IMR-90 (cell line): ENCODE data around the gene HSH2D.

Source experiments
- FOS ChIP-seq: fragments of 150-350 bp; IDR thresholded peaks from 2 replicates; pipeline ENCODE4 v1.6.1; 2016; ENCODE audit warnings: low read depth, low read length
- MXI1 ChIP-seq: IDR thresholded peaks from 2 replicates; pipeline ENCODE4 v1.6.1; 2012; ENCODE audit warnings: low read depth, mild to moderate bottlenecking, low read length, moderate library complexity, borderline replicate concordance
- RAD21 ChIP-seq: IDR thresholded peaks from 2 replicates; pipeline ENCODE4 v1.6.1; 2012; ENCODE audit warnings: low read length, improper control_type of control experiment
- TF ChIP-seq, protein P1 (sequence below): conservative IDR thresholded peaks from 2 replicates; pipeline ENCODE4 v1.5.1; 2012; ENCODE audit warnings: mild to moderate bottlenecking, low read depth, low read length, improper control_type of control experiment

DNA sequence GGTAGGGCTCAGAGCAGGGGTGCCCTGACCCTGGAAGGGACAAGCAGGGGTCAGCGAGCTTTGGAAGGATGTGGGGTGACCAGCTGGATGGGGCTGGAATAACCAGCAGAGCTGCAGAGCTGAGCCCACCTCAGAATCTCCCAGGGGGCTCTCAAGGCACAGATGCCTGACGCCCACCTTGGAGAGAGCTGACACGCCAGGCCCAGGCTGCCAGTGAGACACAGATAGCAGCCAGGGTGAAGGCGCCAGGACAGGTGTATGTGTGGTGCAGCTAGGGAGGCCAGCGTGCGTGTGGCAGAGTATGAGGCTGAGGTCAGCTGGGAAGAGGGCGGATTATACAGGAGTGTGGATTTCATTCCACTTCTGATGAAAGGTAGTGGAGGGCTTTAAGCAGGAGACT lies 63.2 kb downstream of the HSH2D start:
- TF ChIP-seq, protein P1, sequence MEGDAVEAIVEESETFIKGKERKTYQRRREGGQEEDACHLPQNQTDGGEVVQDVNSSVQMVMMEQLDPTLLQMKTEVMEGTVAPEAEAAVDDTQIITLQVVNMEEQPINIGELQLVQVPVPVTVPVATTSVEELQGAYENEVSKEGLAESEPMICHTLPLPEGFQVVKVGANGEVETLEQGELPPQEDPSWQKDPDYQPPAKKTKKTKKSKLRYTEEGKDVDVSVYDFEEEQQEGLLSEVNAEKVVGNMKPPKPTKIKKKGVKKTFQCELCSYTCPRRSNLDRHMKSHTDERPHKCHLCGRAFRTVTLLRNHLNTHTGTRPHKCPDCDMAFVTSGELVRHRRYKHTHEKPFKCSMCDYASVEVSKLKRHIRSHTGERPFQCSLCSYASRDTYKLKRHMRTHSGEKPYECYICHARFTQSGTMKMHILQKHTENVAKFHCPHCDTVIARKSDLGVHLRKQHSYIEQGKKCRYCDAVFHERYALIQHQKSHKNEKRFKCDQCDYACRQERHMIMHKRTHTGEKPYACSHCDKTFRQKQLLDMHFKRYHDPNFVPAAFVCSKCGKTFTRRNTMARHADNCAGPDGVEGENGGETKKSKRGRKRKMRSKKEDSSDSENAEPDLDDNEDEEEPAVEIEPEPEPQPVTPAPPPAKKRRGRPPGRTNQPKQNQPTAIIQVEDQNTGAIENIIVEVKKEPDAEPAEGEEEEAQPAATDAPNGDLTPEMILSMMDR: no peak
- TF ChIP-seq MXI1 (no peak), RAD21 (no peak), FOS (no peak)
